SK-N-SH (cell line): Measurements from ENCODE around the gene SH2D3C. TPM values are rescaled to one million over a fixed set of nuclear protein-coding genes. Genes with fewer than 3 reads are reported as not detected.

Experiments
- CTCF ChIA-PET: fragments of 300-600, 350-600 bp; formaldehyde crosslinking; extraction: SDS; loops from one replicate; lab custom pipeline; 2021; lab: Yijun Ruan, JAX
- POLR2A ChIA-PET: fragments of 350-600 bp; sonication (Branson Sonifier 250); formaldehyde crosslinking; extraction: SDS; loops from one replicate; lab custom pipeline; 2020; ENCODE audit warnings: antibody characterized with exemption, inconsistent platforms; lab: Yijun Ruan, JAX
- DNase-seq: peaks from one replicate; pipeline ENCODE4 v3.0.0; 2012
- H2AFZ ChIP-seq: fragments of 200-600 bp; sonication (generic); 2 replicates; pipeline ENCODE4 v1.8.1; 2016; ENCODE audit warnings: antibody characterized with exemption, mild to moderate bottlenecking, low read depth
- H3F3A ChIP-seq: fragments of 200-600 bp; sonication (generic); replicated peaks from 2 replicates; pipeline ENCODE3; 2016; ENCODE audit warnings: antibody characterized with exemption, mild to moderate bottlenecking; ENCODE audit not compliant: insufficient read depth
- H3K27ac ChIP-seq, 2 experiments: fragments of 200-500 bp in 1 of 2; fragments of 200-600 bp in 1 of 2; sonication (Bioruptor generic) in 1 of 2; sonication (generic), shearing (Covaris generic) in 1 of 2; 2 replicates each; pipeline versions ENCODE4 v1.5.1 to v1.6.1; 2014 to 2016; ENCODE audit warnings: low read depth in 2 of 2, inconsistent platforms in 1 of 2, low read length in 1 of 2, mild to moderate bottlenecking in 1 of 2, mixed read lengths in 1 of 2
- H3K27me3 ChIP-seq: fragments of 200-600 bp; sonication (generic), shearing (Covaris generic); 2 replicates; pipeline ENCODE4 v1.6.1; 2016; ENCODE audit warnings: mixed run types; ENCODE audit not compliant: insufficient read depth
- H3K36me3 ChIP-seq, 2 experiments: fragments of 200-500 bp in 1 of 2; fragments of 200-600 bp in 1 of 2; sonication (Bioruptor generic) in 1 of 2; sonication (generic) in 1 of 2; replicated peaks in 1 of 2; 2 replicates each; pipeline versions ENCODE3 to v1.5.1; 2014 to 2016; ENCODE audit warnings: low read length in 1 of 2, mild to moderate bottlenecking in 1 of 2; ENCODE audit not compliant: insufficient read depth in 2 of 2, control insufficient read depth in 1 of 2
- H3K4me1 ChIP-seq, 2 experiments: fragments of 200-500 bp in 1 of 2; fragments of 200-600 bp in 1 of 2; sonication (Bioruptor generic) in 1 of 2; sonication (generic), shearing (Covaris generic) in 1 of 2; 2 replicates each; pipeline versions ENCODE4 v1.5.1 to v1.6.1; 2014 to 2016; ENCODE audit warnings: low read depth in 1 of 2, low read length in 1 of 2, mixed run types in 1 of 2; ENCODE audit not compliant: insufficient read depth in 2 of 2, control insufficient read depth in 1 of 2
- H3K4me2 ChIP-seq: fragments of 200-600 bp; sonication (generic), shearing (Covaris generic); 2 replicates; pipeline ENCODE4 v1.6.1; 2017; ENCODE audit warnings: mixed run types
- H3K4me3 ChIP-seq, 2 experiments: fragments of 200-500 bp in 1 of 2; fragments of 200-600 bp in 1 of 2; sonication (Bioruptor generic) in 1 of 2; sonication (generic), shearing (Covaris generic) in 1 of 2; 2 replicates each; pipeline versions ENCODE4 v1.5.1 to v1.8.1; 2014 to 2016; ENCODE audit warnings: low read depth in 2 of 2, inconsistent platforms in 1 of 2, low read length in 1 of 2, mild to moderate bottlenecking in 1 of 2, mixed read lengths in 1 of 2, moderate library complexity in 1 of 2
- H3K79me2 ChIP-seq: fragments of 200-600 bp; sonication (generic); 2 replicates; pipeline ENCODE4 v1.8.1; 2017; ENCODE audit warnings: mild to moderate bottlenecking; ENCODE audit not compliant: insufficient read depth
- H3K9ac ChIP-seq: fragments of 200-600 bp; sonication (generic); 2 replicates; pipeline ENCODE4 v1.6.1; 2017; ENCODE audit warnings: mixed run types
- H3K9me2 ChIP-seq: fragments of 200-600 bp; sonication (generic); 2 replicates; pipeline ENCODE4 v1.6.1; 2017; ENCODE audit warnings: mixed run types
- H3K9me3 ChIP-seq: fragments of 200-600 bp; sonication (generic); 2 replicates; pipeline ENCODE4 v1.6.1; 2017; ENCODE audit warnings: mixed run types, mild to moderate bottlenecking, moderate library complexity
- H4K20me1 ChIP-seq: fragments of 200-600 bp; sonication (generic); 2 replicates; pipeline ENCODE4 v1.6.1; 2017; ENCODE audit warnings: mild to moderate bottlenecking, mixed run types; ENCODE audit not compliant: insufficient read depth
- CTCF ChIP-seq: fragments of 200-600 bp; sonication (generic); IDR thresholded peaks from 2 replicates; pipeline ENCODE4 v1.6.1; 2017; ENCODE audit warnings: antibody characterized with exemption, mild to moderate bottlenecking, moderate library complexity
- EP300 ChIP-seq, 2 experiments: IDR thresholded peaks; 2 replicates each; pipeline versions ENCODE4 v1.4.0 to v1.6.1; 2012; ENCODE audit warnings: borderline replicate concordance in 1 of 2, low read depth in 1 of 2, low read length in 1 of 2
- EZH2phosphoT487 ChIP-seq: fragments of 200-600 bp; sonication (generic); IDR thresholded peaks from 2 replicates; pipeline ENCODE4 v1.6.1; 2017; ENCODE audit warnings: low read depth, mixed run types, mild to moderate bottlenecking, antibody characterized with exemption, moderate library complexity, borderline replicate concordance
- FOSL2 ChIP-seq: IDR thresholded peaks from 2 replicates; pipeline ENCODE4 v1.4.0; 2012; ENCODE audit warnings: low read depth, mild to moderate bottlenecking, moderate library complexity, borderline replicate concordance
- FOXJ3 ChIP-seq: sonication (generic); formaldehyde crosslinking; IDR thresholded peaks from 2 replicates; pipeline ENCODE4 v1.5.1; 2020; ENCODE audit warnings: mild to moderate bottlenecking, missing genetic modification reagents
- GABPA ChIP-seq: IDR thresholded peaks from 2 replicates; pipeline ENCODE4 v1.4.0; 2012; ENCODE audit warnings: low read depth, mild to moderate bottlenecking
- NFIC ChIP-seq: IDR thresholded peaks from 2 replicates; pipeline ENCODE4 v1.4.0; 2012; ENCODE audit warnings: borderline replicate concordance
- NRF1 ChIP-seq: IDR thresholded peaks from 2 replicates; pipeline ENCODE4 v1.6.1; 2012; ENCODE audit warnings: low read depth, mild to moderate bottlenecking, low read length
- POLR2AphosphoS5 ChIP-seq: IDR thresholded peaks from 2 replicates; pipeline ENCODE4 v1.6.1; 2012; ENCODE audit warnings: low read depth, low read length
- RAD21 ChIP-seq: IDR thresholded peaks from 2 replicates; pipeline ENCODE4 v1.6.1; 2012; ENCODE audit warnings: mild to moderate bottlenecking, low read length
- RCOR1 ChIP-seq: fragments of 150-350 bp; IDR thresholded peaks from 2 replicates; pipeline ENCODE4 v1.6.1; 2017; ENCODE audit warnings: antibody characterized with exemption, low read length
- RFX5 ChIP-seq: IDR thresholded peaks from 2 replicates; pipeline ENCODE4 v1.6.1; 2012; ENCODE audit warnings: mild to moderate bottlenecking, improper control_type of control experiment, low read length
- RXRA ChIP-seq: IDR thresholded peaks from 2 replicates; pipeline ENCODE4 v1.4.0; 2012; ENCODE audit warnings: low read depth, mild to moderate bottlenecking, borderline replicate concordance
- SIN3A ChIP-seq: IDR thresholded peaks from 2 replicates; pipeline ENCODE4 v1.6.1; 2012; ENCODE audit warnings: low read depth, mild to moderate bottlenecking, low read length, moderate library complexity, borderline replicate concordance
- SMC3 ChIP-seq: IDR thresholded peaks from 2 replicates; pipeline ENCODE4 v1.6.1; 2012; ENCODE audit warnings: low read depth, low read length, improper control_type of control experiment
- TAF1 ChIP-seq: IDR thresholded peaks from 2 replicates; pipeline ENCODE4 v1.6.1; 2012; ENCODE audit warnings: low read depth, mild to moderate bottlenecking, low read length, moderate library complexity, borderline replicate concordance
- TEAD4 ChIP-seq: IDR thresholded peaks from 2 replicates; pipeline ENCODE4 v1.4.0; 2012; ENCODE audit warnings: mild to moderate bottlenecking, borderline replicate concordance; ENCODE audit not compliant: insufficient read depth
- USF2 ChIP-seq: fragments of 150-350 bp; IDR thresholded peaks from 2 replicates; pipeline ENCODE4 v1.6.1; 2017; ENCODE audit warnings: antibody characterized with exemption, low read length, low read depth, borderline replicate concordance
- WGBS: methylation state at CpG from one replicate; pipeline ENCODE4 v1.1.6; 2017; ENCODE audit warnings: low lambda C conversion rate; 5-methylcytosine and 5-hydroxymethylcytosine counted together
- polyA plus RNA-seq, 3 experiments: library from polyadenylated mRNA; depleted of rRNA; stranded (reverse); fragments of >200 nt; gene quantifications; 2 replicates each; pipeline ENCODE4 v1.2.3, GENCODE V29; 2012
- TF ChIP-seq, protein P1 (sequence below): IDR thresholded peaks from 2 replicates; pipeline ENCODE4; 2012
- TF ChIP-seq, protein P2 (sequence below): IDR thresholded peaks from 2 replicates; pipeline ENCODE4 v1.4.0; 2012; ENCODE audit warnings: low read depth

SH2D3C gene
- polyA plus RNA-seq, 1 of the 3 experiments (the other 2 are of a cell fraction): 0.15 TPM

DNA sequence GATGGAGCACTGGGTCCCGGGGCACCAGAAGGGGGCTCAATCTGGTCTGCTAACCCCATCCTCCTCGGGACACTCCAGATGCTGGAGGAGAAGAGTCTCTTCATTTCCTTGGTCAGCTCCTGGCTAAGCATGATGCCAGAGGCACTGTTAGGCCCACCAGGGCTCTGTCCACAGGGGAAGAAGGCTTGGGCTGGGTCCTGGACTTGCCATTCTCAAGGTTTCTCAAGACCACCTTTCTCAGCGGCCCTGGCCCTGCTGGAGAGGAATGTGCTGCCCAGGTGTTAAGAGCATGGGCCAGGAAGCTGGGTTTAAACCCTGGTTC lies 7.9 kb downstream of the SH2D3C start:
- Histone ChIP-seq H3K9me2 (no peaks in the 10 kb centered on the region), H3F3A (no peaks in the 10 kb centered on the region), H3K79me2 (no peaks in the 10 kb centered on the region), H3K4me2 (peak overlapping the region; percentile 83), H3K27me3 (no peaks in the 10 kb centered on the region), H3K9ac (no peak overlapping the region), H3K36me3 (no peaks in the 10 kb centered on the region), H3K4me3 (peak overlapping the region; percentile 46 to 61; a peak in 1 of 4 replicates), H4K20me1 (no peaks in the 10 kb centered on the region), H3K9me3 (no peaks in the 10 kb centered on the region), H3K4me1 (peaks cover 0 to 17% of the 10 kb centered on the region in 2 experiments; a peak in 1 of 4 replicates), H2AFZ (peak overlapping the region; percentile 82; the same call in 1 of the 2 replicates), H3K27ac (no peak overlapping the region)
- ChIA-PET CTCF (interaction anchor here (1.0 to 7.4 kb wide), 8 partner anchors 12 to 146 kb away, joined by 3 to 36 read pairs (median 5); partner anchors contain the start of genes CDK9 and TOR2A), POLR2A (interaction anchor here (0.8 to 1.6 kb wide), 5 partner anchors 12 to 160 kb away, joined by 3 to 7 read pairs (median 3); partner anchors contain the start of genes CDK9 and PIP5KL1)
- no peak for TF ChIP-seq EP300 (IDR thresholded peaks at IDR 0.05; ENCODE audit: borderline replicate concordance in 1 of 2, low read depth in 1 of 2, low read length in 1 of 2)
- TF ChIP-seq RXRA: no peak
- TF ChIP-seq TAF1: no peak
- no peak for TF ChIP-seq POLR2AphosphoS5
- no peak for TF ChIP-seq EZH2phosphoT487
- no peak for TF ChIP-seq SIN3A
- TF ChIP-seq TEAD4: no peak
- TF ChIP-seq SMC3: no peak
- TF ChIP-seq CTCF: no peak
- TF ChIP-seq USF2: no peak
- TF ChIP-seq, protein P1, sequence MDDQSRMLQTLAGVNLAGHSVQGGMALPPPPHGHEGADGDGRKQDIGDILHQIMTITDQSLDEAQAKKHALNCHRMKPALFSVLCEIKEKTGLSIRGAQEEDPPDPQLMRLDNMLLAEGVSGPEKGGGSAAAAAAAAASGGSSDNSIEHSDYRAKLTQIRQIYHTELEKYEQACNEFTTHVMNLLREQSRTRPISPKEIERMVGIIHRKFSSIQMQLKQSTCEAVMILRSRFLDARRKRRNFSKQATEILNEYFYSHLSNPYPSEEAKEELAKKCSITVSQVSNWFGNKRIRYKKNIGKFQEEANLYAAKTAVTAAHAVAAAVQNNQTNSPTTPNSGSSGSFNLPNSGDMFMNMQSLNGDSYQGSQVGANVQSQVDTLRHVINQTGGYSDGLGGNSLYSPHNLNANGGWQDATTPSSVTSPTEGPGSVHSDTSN: no peak
- TF ChIP-seq NRF1: no peak
- TF ChIP-seq FOSL2: no peak
- no peak for TF ChIP-seq FOXJ3 (CRISPR knock-in tag)
- no peak for TF ChIP-seq GABPA
- TF ChIP-seq NFIC: no peak
- TF ChIP-seq RCOR1: no peak
- TF ChIP-seq, protein P2, sequence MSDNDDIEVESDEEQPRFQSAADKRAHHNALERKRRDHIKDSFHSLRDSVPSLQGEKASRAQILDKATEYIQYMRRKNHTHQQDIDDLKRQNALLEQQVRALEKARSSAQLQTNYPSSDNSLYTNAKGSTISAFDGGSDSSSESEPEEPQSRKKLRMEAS: no peak
- no peak for TF ChIP-seq RFX5
- TF ChIP-seq RAD21: no peak
- WGBS: 85% methylated on average over 2 of the region's 3 CpGs
- no peak for DNase-seq
